ENCODE data around the gene DNASE1L1.

- no peak for TF ChIP-seq POLR2A (IDR thresholded peaks at IDR 0.05)
- TF ChIP-seq, protein P1, sequence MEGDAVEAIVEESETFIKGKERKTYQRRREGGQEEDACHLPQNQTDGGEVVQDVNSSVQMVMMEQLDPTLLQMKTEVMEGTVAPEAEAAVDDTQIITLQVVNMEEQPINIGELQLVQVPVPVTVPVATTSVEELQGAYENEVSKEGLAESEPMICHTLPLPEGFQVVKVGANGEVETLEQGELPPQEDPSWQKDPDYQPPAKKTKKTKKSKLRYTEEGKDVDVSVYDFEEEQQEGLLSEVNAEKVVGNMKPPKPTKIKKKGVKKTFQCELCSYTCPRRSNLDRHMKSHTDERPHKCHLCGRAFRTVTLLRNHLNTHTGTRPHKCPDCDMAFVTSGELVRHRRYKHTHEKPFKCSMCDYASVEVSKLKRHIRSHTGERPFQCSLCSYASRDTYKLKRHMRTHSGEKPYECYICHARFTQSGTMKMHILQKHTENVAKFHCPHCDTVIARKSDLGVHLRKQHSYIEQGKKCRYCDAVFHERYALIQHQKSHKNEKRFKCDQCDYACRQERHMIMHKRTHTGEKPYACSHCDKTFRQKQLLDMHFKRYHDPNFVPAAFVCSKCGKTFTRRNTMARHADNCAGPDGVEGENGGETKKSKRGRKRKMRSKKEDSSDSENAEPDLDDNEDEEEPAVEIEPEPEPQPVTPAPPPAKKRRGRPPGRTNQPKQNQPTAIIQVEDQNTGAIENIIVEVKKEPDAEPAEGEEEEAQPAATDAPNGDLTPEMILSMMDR (IDR thresholded peaks at IDR 0.05): no peak
Observed at GRCh38 chrX:154380787-154381186, 28.3 kb downstream of the DNASE1L1 start.

All from body of pancreas (tissue), 4 donors.